HL-60 (cell line): ENCODE data around the gene HIPK2.
A peak's percentile ranks its signal among the peaks of the same experiment; 100 is the strongest.

Source experiments
- DNase-seq, 2 experiments: peaks; one replicate each; pipeline ENCODE4 v3.0.0-alpha.2; 2010 to 2020; ENCODE audit warnings: low read depth in 1 of 2, low spot score in 1 of 2
- H3K27ac ChIP-seq: fragments of 250-450 bp; sonication (Bioruptor Pico); replicated peaks from 2 replicates; pipeline ENCODE4 v1.5.1; 2020; ENCODE audit warnings: mild to moderate bottlenecking, moderate library complexity
- H3K27me3 ChIP-seq: fragments of 250-450 bp; sonication (Bioruptor Pico); 2 replicates; pipeline ENCODE4 v1.5.1; 2021; ENCODE audit warnings: mild to moderate bottlenecking, moderate library complexity; ENCODE audit not compliant: insufficient read depth, poor library complexity, severe bottlenecking
- H3K4me3 ChIP-seq: replicated peaks from 2 replicates; pipeline ENCODE4 v1.5.1; 2011; ENCODE audit warnings: mild to moderate bottlenecking, control low read depth, low read length; ENCODE audit not compliant: insufficient read depth
- CTCF ChIP-seq: IDR thresholded peaks from one replicate; pipeline ENCODE4 v1.5.1; 2011; ENCODE audit warnings: low read length, control low read depth, inconsistent platforms; ENCODE audit not compliant: insufficient read depth
- GABPA ChIP-seq: IDR thresholded peaks from 2 replicates; pipeline ENCODE4 v1.6.1; 2012; ENCODE audit warnings: low read depth
- POLR2AphosphoS5 ChIP-seq: IDR thresholded peaks from 2 replicates; pipeline ENCODE4 v1.6.1; 2012; ENCODE audit warnings: low read depth
- REST ChIP-seq: IDR thresholded peaks from 2 replicates; pipeline ENCODE4 v1.6.1; 2012; ENCODE audit warnings: low read depth; ENCODE audit not compliant: insufficient replicate concordance
- SPI1 ChIP-seq: IDR thresholded peaks from 2 replicates; pipeline ENCODE4 v1.6.1; 2012; ENCODE audit warnings: low read depth, mild to moderate bottlenecking, borderline replicate concordance

HIPK2 gene

GRCh38 chr7:139777133-139777891, 486 bp downstream of the HIPK2 start:
- Histone ChIP-seq H3K27me3 (no peaks in the 10 kb centered on the region), H3K4me3 (peak overlapping the region; percentile 81), H3K27ac (peak overlapping the region; percentile 70)
- peak in 1 of 2 experiments; percentile 20 for DNase-seq
- TF ChIP-seq SPI1 (no peak), GABPA (no peak), CTCF (no peak), REST (no peak), POLR2AphosphoS5 (no peak)

- H3K27me3 ChIP-seq = no peaks in the 10 kb centered on the region
- DNase-seq = peak in 1 of 2 experiments; percentile 23
- H3K27ac ChIP-seq = peak overlapping the region; percentile 70
- TF ChIP-seq POLR2AphosphoS5 (no peak), SPI1 (no peak), CTCF (no peak), REST (no peak), GABPA (no peak)
- H3K4me3 ChIP-seq = peak overlapping the region; percentile 81
Observed at GRCh38 chr7:139776486-139777132, 1.2 kb downstream of the HIPK2 start.

- Histone ChIP-seq H3K27me3 (no peaks in the 10 kb centered on the region), H3K4me3 (peak overlapping the region; percentile 81), H3K27ac (peak overlapping the region; percentile 70)
- peak; percentile 53 to 77 for DNase-seq
- no peak for TF ChIP-seq SPI1
- TF ChIP-seq CTCF = peak; percentile 62
- TF ChIP-seq GABPA = no peak
- TF ChIP-seq REST = no peak
- no peak for TF ChIP-seq POLR2AphosphoS5
Observed at GRCh38 chr7:139775829-139776266, 1.9 kb downstream of the HIPK2 start.
